Gastrocnemius medialis (tissue), 4 donors: Measurements from ENCODE around the gene TIMM29.

Experiments
- CTCF ChIP-seq, 5 experiments: fragments of 450-650 bp in 3 of 5; fragments of 200-600 bp in 2 of 5; sonication (generic) in 2 of 5; IDR thresholded peaks in 4 of 5; conservative IDR thresholded peaks in 1 of 5; 1 replicate in 4 of 5; 2 replicates in 1 of 5; pipeline ENCODE4 v1.5.1; 2016 to 2019; ENCODE audit warnings: antibody characterized with exemption in 5 of 5, mild to moderate bottlenecking in 3 of 5, moderate library complexity in 3 of 5
- POLR2A ChIP-seq, 2 donors: fragments of 450-650 bp; IDR thresholded peaks; one replicate each; pipeline ENCODE4 v1.6.1; 2017; ENCODE audit warnings: antibody characterized with exemption in 2 of 2, mild to moderate bottlenecking in 2 of 2, moderate library complexity in 2 of 2

- TF ChIP-seq CTCF (IDR thresholded peaks at IDR 0.05 in 4 of 5, conservative IDR thresholded peaks at IDR 0.05 in 1 of 5) (no peak), POLR2A (IDR thresholded peaks at IDR 0.05) (no peak)
Measured at GRCh38 chr19:10889880-10890279, 38.7 kb upstream of the TIMM29 start.
